Measurements from ENCODE around the gene ITGA2B.

GRCh38 chr17:44362459-44362948 lies 26.9 kb downstream of the ITGA2B start:
- no peak for TF ChIP-seq CTCF (IDR thresholded peaks at IDR 0.05)
- no peak for TF ChIP-seq EP300 (IDR thresholded peaks at IDR 0.05)

Data from stomach (tissue), 4 donors.